Measurements from ENCODE around the gene MAOA. TPM values are rescaled to one million over a fixed set of nuclear protein-coding genes. Genes with fewer than 3 reads are reported as not detected.
"Not testable (repeated sequence)": the region's sequence is repeated elsewhere in the genome, so short reads cannot be mapped to it uniquely, and the experiment has no call there.

The MAOA gene
- 232 TPM for total RNA-seq
- long read RNA-seq, full-length matches to known transcripts = 538 of 626 reads
- long read RNA-seq, partial matches to known transcripts = 54 of 626 reads
- long read RNA-seq, other reads (novel, unspliced or antisense) = 34 of 626 reads

GRCh38 chrX:43656005-43656494 lies at the start of gene MAOA:
Gene MAOA (plus strand): TSS chrX:43656299. CDS start chrX:43656342, 43 bp downstream.
- peak; percentile 91 for DNase-seq (ENCODE audit: low spot score)

GRCh38 chrX:43612400-43612799 lies 43.7 kb upstream of the MAOA start:
- no peak for DNase-seq (ENCODE audit: low spot score)

- no peak for DNase-seq (ENCODE audit: low spot score)
Measured at GRCh38 chrX:43615660-43616059, 40.4 kb upstream of the MAOA start.

- DNase-seq (ENCODE audit: low spot score) = no peak
Measured at GRCh38 chrX:43618366-43619205, 37.5 kb upstream of the MAOA start.

GRCh38 chrX:43619861-43620260 lies 36.2 kb upstream of the MAOA start:
- not testable (repeated sequence) for DNase-seq (ENCODE audit: low spot score)

GRCh38 chrX:43627147-43627546 lies 29.0 kb upstream of the MAOA start:
- no peak for DNase-seq (ENCODE audit: low spot score)

GRCh38 chrX:43627669-43628068 lies 28.4 kb upstream of the MAOA start:
- no peak for DNase-seq (ENCODE audit: low spot score)

GRCh38 chrX:43629229-43629628 lies 26.9 kb upstream of the MAOA start:
- no peak for DNase-seq (ENCODE audit: low spot score)

- DNase-seq (ENCODE audit: low spot score) = no peak
Measured at GRCh38 chrX:43631841-43632240, 24.3 kb upstream of the MAOA start.

- DNase-seq (ENCODE audit: low spot score) = no peak
Measured at GRCh38 chrX:43633081-43633480, 23.0 kb upstream of the MAOA start.

GRCh38 chrX:43633757-43634156 lies 22.3 kb upstream of the MAOA start:
- DNase-seq (ENCODE audit: low spot score) = no peak

GRCh38 chrX:43640482-43640881 lies 15.6 kb upstream of the MAOA start:
- DNase-seq (ENCODE audit: low spot score) = no peak

GRCh38 chrX:43641691-43642090 lies 14.4 kb upstream of the MAOA start:
- no peak for DNase-seq (ENCODE audit: low spot score)

GRCh38 chrX:43643201-43643600 lies 12.9 kb upstream of the MAOA start:
- no peak for DNase-seq (ENCODE audit: low spot score)

GRCh38 chrX:43643662-43644061 lies 12.4 kb upstream of the MAOA start:
- DNase-seq (ENCODE audit: low spot score) = no peak

- DNase-seq (ENCODE audit: low spot score) = no peak
Measured at GRCh38 chrX:43644124-43644701, 11.9 kb upstream of the MAOA start.

- DNase-seq (ENCODE audit: low spot score) = no peak
Measured at GRCh38 chrX:43646800-43647199, 9.3 kb upstream of the MAOA start.

- DNase-seq (ENCODE audit: low spot score) = peak; percentile 96
Measured at GRCh38 chrX:43654431-43655150, 1.5 kb upstream of the MAOA start.

GRCh38 chrX:43655151-43656004 lies 721 bp upstream of the MAOA start:
- peak; percentile 90 for DNase-seq (ENCODE audit: low spot score)

GRCh38 chrX:43657671-43658070 lies 1.6 kb downstream of the MAOA start:
- no peak for DNase-seq (ENCODE audit: low spot score)

All from mesenteric fat pad (tissue), 1 donor.